GM21381 (cell line): Measurements from ENCODE around the gene MGAT5.

ENCODE experiments used
- ATAC-seq: cut with Tn5 transposase; IDR thresholded peaks from one replicate; pipeline ENCODE4 v1.9.1; 2021; ENCODE audit warnings: mild to moderate bottlenecking, moderate library complexity; ENCODE audit not compliant: unreplicated experiment

MGAT5 gene

GRCh38 chr2:134299334-134299733 is 45.5 kb downstream of the MGAT5 start:
- ATAC-seq, result no peak

GRCh38 chr2:134300585-134300984 is 46.7 kb downstream of the MGAT5 start:
- no peak for ATAC-seq

- ATAC-seq, result no peak
These were observed 47.4 kb downstream of the MGAT5 start for GRCh38 chr2:134301099-134301927.

GRCh38 chr2:134301928-134302260 is 48.0 kb downstream of the MGAT5 start:
- no peak for ATAC-seq

- ATAC-seq, result no peak
These were observed 50.7 kb downstream of the MGAT5 start for GRCh38 chr2:134304394-134305108.

- no peak for ATAC-seq
These were observed 51.2 kb downstream of the MGAT5 start for GRCh38 chr2:134305109-134305491.

- no peak for ATAC-seq
These were observed 52.6 kb downstream of the MGAT5 start for GRCh38 chr2:134306521-134306920.

- no peak for ATAC-seq
These were observed 53.5 kb downstream of the MGAT5 start for GRCh38 chr2:134307334-134307733.

- no peak for ATAC-seq
These were observed 54.9 kb downstream of the MGAT5 start for GRCh38 chr2:134308474-134309385.

- no peak for ATAC-seq
These were observed 56.5 kb downstream of the MGAT5 start for GRCh38 chr2:134310107-134311079.

GRCh38 chr2:134312482-134312881 is 58.6 kb downstream of the MGAT5 start:
- no peak for ATAC-seq

GRCh38 chr2:134314202-134314601 is 60.3 kb downstream of the MGAT5 start:
- ATAC-seq, result no peak

GRCh38 chr2:134314681-134315368 is 61.0 kb downstream of the MGAT5 start:
- ATAC-seq, result no peak

GRCh38 chr2:134315471-134315870 is 61.6 kb downstream of the MGAT5 start:
- ATAC-seq, result no peak

- ATAC-seq, result no peak
These were observed 65.9 kb downstream of the MGAT5 start for GRCh38 chr2:134319596-134320254.

GRCh38 chr2:134320930-134321329 is 67.1 kb downstream of the MGAT5 start:
- ATAC-seq, result no peak

- ATAC-seq, result no peak
These were observed 69.9 kb downstream of the MGAT5 start for GRCh38 chr2:134323777-134324176.

- no peak for ATAC-seq
These were observed 70.6 kb downstream of the MGAT5 start for GRCh38 chr2:134324430-134324829.

- ATAC-seq, result peak; percentile 71
These were observed 71.1 kb downstream of the MGAT5 start for GRCh38 chr2:134324947-134325346.
